GM23338 (cell line): ENCODE data around the gene TUBB4A.

Experiments
- EZH2 ChIP-seq: fragments of 200-600 bp; sonication (generic); IDR thresholded peaks from one replicate; pipeline ENCODE4 v1.8.0; 2017; ENCODE audit warnings: antibody characterized with exemption, mild to moderate bottlenecking, low read depth; ENCODE audit not compliant: unreplicated experiment
- JUNB ChIP-seq: IDR thresholded peaks from one replicate; pipeline ENCODE4 v1.6.1; 2016; ENCODE audit warnings: antibody characterized with exemption; ENCODE audit not compliant: unreplicated experiment
- POLR2AphosphoS5 ChIP-seq: IDR thresholded peaks from 2 replicates; pipeline ENCODE4 v1.6.1; 2016; ENCODE audit warnings: antibody characterized with exemption, low read depth
- TF ChIP-seq, protein P1 (sequence below), 2 experiments: fragments of 200-600 bp in 1 of 2; sonication (generic) in 1 of 2; conservative IDR thresholded peaks; 2 replicates each; pipeline versions ENCODE4 v1.5.1 to v1.6.1; 2016 to 2017; ENCODE audit warnings: antibody characterized with exemption in 2 of 2, low read depth in 2 of 2, mild to moderate bottlenecking in 2 of 2, moderate library complexity in 1 of 2
- TF ChIP-seq, protein P2 (sequence below): IDR thresholded peaks from 2 replicates; pipeline ENCODE4 v1.6.1; 2016; ENCODE audit warnings: antibody characterized with exemption
- TF ChIP-seq, protein P3 (sequence below): IDR thresholded peaks from one replicate; pipeline ENCODE4 v1.6.1; 2018; ENCODE audit warnings: antibody characterized with exemption; ENCODE audit not compliant: unreplicated experiment

DNA sequence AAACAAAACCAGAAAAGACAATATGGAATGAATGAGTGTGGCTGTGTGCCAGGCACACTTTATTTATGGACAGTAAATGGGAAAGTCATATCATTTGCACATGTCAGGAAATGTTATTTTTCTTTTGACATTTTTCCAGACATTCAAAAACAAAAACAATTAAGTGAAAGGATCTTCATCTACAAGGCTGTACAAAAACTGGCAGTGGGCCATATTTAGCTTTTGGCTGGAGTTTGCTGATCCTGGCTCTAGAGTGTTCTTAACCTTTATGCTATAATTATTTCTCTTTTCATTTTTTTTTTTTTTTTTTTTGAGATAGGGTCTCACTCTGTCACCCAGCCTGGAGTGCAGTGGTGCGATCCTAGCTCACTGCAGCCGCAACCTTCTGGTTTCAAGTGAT, 22.2 kb upstream of the TUBB4A start:
- TF ChIP-seq, protein P1, sequence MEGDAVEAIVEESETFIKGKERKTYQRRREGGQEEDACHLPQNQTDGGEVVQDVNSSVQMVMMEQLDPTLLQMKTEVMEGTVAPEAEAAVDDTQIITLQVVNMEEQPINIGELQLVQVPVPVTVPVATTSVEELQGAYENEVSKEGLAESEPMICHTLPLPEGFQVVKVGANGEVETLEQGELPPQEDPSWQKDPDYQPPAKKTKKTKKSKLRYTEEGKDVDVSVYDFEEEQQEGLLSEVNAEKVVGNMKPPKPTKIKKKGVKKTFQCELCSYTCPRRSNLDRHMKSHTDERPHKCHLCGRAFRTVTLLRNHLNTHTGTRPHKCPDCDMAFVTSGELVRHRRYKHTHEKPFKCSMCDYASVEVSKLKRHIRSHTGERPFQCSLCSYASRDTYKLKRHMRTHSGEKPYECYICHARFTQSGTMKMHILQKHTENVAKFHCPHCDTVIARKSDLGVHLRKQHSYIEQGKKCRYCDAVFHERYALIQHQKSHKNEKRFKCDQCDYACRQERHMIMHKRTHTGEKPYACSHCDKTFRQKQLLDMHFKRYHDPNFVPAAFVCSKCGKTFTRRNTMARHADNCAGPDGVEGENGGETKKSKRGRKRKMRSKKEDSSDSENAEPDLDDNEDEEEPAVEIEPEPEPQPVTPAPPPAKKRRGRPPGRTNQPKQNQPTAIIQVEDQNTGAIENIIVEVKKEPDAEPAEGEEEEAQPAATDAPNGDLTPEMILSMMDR (conservative IDR thresholded peaks at IDR 0.05; ENCODE audit: low read depth in 2 of 2), result no peak
- TF ChIP-seq, protein P2, sequence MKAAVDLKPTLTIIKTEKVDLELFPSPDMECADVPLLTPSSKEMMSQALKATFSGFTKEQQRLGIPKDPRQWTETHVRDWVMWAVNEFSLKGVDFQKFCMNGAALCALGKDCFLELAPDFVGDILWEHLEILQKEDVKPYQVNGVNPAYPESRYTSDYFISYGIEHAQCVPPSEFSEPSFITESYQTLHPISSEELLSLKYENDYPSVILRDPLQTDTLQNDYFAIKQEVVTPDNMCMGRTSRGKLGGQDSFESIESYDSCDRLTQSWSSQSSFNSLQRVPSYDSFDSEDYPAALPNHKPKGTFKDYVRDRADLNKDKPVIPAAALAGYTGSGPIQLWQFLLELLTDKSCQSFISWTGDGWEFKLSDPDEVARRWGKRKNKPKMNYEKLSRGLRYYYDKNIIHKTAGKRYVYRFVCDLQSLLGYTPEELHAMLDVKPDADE, result no peak
- TF ChIP-seq POLR2AphosphoS5 (no peak), EZH2 (no peak), JUNB (no peak)
- TF ChIP-seq, protein P3, sequence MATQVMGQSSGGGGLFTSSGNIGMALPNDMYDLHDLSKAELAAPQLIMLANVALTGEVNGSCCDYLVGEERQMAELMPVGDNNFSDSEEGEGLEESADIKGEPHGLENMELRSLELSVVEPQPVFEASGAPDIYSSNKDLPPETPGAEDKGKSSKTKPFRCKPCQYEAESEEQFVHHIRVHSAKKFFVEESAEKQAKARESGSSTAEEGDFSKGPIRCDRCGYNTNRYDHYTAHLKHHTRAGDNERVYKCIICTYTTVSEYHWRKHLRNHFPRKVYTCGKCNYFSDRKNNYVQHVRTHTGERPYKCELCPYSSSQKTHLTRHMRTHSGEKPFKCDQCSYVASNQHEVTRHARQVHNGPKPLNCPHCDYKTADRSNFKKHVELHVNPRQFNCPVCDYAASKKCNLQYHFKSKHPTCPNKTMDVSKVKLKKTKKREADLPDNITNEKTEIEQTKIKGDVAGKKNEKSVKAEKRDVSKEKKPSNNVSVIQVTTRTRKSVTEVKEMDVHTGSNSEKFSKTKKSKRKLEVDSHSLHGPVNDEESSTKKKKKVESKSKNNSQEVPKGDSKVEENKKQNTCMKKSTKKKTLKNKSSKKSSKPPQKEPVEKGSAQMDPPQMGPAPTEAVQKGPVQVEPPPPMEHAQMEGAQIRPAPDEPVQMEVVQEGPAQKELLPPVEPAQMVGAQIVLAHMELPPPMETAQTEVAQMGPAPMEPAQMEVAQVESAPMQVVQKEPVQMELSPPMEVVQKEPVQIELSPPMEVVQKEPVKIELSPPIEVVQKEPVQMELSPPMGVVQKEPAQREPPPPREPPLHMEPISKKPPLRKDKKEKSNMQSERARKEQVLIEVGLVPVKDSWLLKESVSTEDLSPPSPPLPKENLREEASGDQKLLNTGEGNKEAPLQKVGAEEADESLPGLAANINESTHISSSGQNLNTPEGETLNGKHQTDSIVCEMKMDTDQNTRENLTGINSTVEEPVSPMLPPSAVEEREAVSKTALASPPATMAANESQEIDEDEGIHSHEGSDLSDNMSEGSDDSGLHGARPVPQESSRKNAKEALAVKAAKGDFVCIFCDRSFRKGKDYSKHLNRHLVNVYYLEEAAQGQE, result no peak
